Femur (tissue), 1 donor: ENCODE measurements around the gene FLT3LG.

ENCODE experiments used
- DNase-seq: peaks from one replicate; pipeline ENCODE4 v3.0.0-alpha.2; 2017

FLT3LG gene

GRCh38 chr19:49489601-49490167, 15.7 kb downstream of the FLT3LG start:
- DNase-seq = no peak

GRCh38 chr19:49490287-49491029, 16.4 kb downstream of the FLT3LG start:
- DNase-seq = peak; percentile 24

- peak; percentile 24 for DNase-seq
These were observed 17.2 kb downstream of the FLT3LG start for GRCh38 chr19:49491030-49491803.

- no peak for DNase-seq
These were observed 18.0 kb downstream of the FLT3LG start for GRCh38 chr19:49491804-49492572.

GRCh38 chr19:49492573-49493405, 18.8 kb downstream of the FLT3LG start:
- no peak for DNase-seq

- DNase-seq = no peak
These were observed 22.6 kb downstream of the FLT3LG start for GRCh38 chr19:49496574-49497008.

- peak; percentile 74 for DNase-seq
These were observed 23.2 kb downstream of the FLT3LG start for GRCh38 chr19:49497047-49497788.

- no peak for DNase-seq
These were observed 23.7 kb downstream of the FLT3LG start for GRCh38 chr19:49497789-49498103.

- no peak for DNase-seq
These were observed 24.5 kb downstream of the FLT3LG start for GRCh38 chr19:49498475-49498874.

- peak; percentile 29 for DNase-seq
These were observed 25.1 kb downstream of the FLT3LG start for GRCh38 chr19:49499030-49499670.

- DNase-seq = peak; percentile 77
These were observed 29.0 kb downstream of the FLT3LG start for GRCh38 chr19:49502866-49503581.

- DNase-seq = no peak
These were observed 29.6 kb downstream of the FLT3LG start for GRCh38 chr19:49503582-49503962.

GRCh38 chr19:49506575-49507105, 32.6 kb downstream of the FLT3LG start:
- DNase-seq = peak; percentile 49

- no peak for DNase-seq
These were observed 33.9 kb downstream of the FLT3LG start for GRCh38 chr19:49507803-49508494.

- peak; percentile 82 for DNase-seq
These were observed 39.1 kb downstream of the FLT3LG start for GRCh38 chr19:49512970-49513745.

- no peak for DNase-seq
These were observed 39.7 kb downstream of the FLT3LG start for GRCh38 chr19:49513746-49514118.

GRCh38 chr19:49514151-49514550, 40.1 kb downstream of the FLT3LG start:
- DNase-seq = no peak

GRCh38 chr19:49515767-49516166, 41.8 kb downstream of the FLT3LG start:
- peak; percentile 70 for DNase-seq

GRCh38 chr19:49518033-49518432, 44.0 kb downstream of the FLT3LG start:
- no peak for DNase-seq
